ENCODE measurements around the gene SMIM14.
A peak's percentile ranks its signal among the peaks of the same experiment; 100 is the strongest.

Gene SMIM14

DNA sequence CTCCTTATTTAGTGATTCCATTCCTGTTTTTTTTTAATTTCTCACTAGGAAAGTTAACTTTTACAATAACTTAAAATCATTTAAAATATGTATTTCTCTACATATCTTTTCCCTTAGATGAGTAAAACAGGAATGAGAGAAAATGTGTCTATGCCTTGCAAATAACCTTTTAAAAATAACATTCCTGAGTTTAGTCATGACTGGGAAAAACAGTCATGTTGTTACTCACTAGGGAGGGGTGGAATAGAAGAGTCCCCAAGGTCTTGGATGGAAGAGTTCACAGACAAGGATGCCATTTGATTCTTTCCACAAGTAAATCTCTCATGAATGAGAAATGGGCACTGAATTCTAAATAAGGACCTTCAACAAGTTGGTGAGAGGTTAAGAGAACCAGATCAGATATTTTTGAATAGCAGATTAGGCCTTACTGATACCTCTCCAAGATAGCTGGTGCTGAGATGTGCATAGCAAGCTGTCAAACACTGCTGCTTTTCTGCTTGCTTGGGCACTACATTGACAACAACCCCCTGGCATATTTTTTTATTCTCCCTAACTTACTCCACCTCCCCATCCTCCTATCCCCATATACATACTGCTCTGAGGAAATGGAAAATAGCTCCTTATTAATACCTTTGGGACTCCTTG is 136.5 kb downstream of the SMIM14 start:
- peak; percentile 42 to 52 for DNase-seq (ENCODE audit: low read depth in 2 of 2)

GRCh38 chr4:39498727-39499020 is 140.0 kb downstream of the SMIM14 start:
- DNase-seq (ENCODE audit: low read depth in 2 of 2) = no peak

- no peak for DNase-seq (ENCODE audit: low read depth in 2 of 2)
Observed at GRCh38 chr4:39497909-39498726, 140.5 kb downstream of the SMIM14 start.
